Keratinocyte (primary cell): ENCODE data around the gene ENPP1. TPM values are rescaled to one million over a fixed set of nuclear protein-coding genes. Genes with fewer than 3 reads are reported as not detected.

Experiments
- DNase-seq: peaks from one replicate; pipeline ENCODE4 v3.0.0-alpha.2; 2011; ENCODE audit warnings: low read depth, missing footprints, low spot score
- FAIRE-seq: peaks from 2 replicates; lab custom pipeline; 2011; peaks lifted over from hg19 to GRCh38; lab: Jason Lieb, UNC
- H2AFZ ChIP-seq: 2 replicates; pipeline ENCODE4 v1.6.0; 2012; ENCODE audit warnings: low read length, control low read depth, inconsistent platforms; ENCODE audit not compliant: control insufficient read depth
- H3K27ac ChIP-seq: 2 replicates; pipeline ENCODE4 v1.5.1; 2011; ENCODE audit warnings: low read length; ENCODE audit not compliant: control insufficient read depth, insufficient read depth
- H3K27me3 ChIP-seq: 3 replicates; pipeline ENCODE4 v1.6.0; 2011; ENCODE audit warnings: low read length; ENCODE audit not compliant: control insufficient read depth, insufficient read depth; ENCODE audit errors: extremely low read depth
- H3K36me3 ChIP-seq, 2 experiments: 2 replicates in 1 of 2; 3 replicates in 1 of 2; pipeline ENCODE4 v1.5.1; 2011; ENCODE audit warnings: low read length in 2 of 2, mild to moderate bottlenecking in 1 of 2; ENCODE audit not compliant: control insufficient read depth in 2 of 2, insufficient read depth in 2 of 2; ENCODE audit errors: extremely low read depth in 1 of 2
- H3K4me1 ChIP-seq: 3 replicates; pipeline ENCODE4 v1.5.1; 2011; ENCODE audit warnings: low read length; ENCODE audit not compliant: control insufficient read depth, insufficient read depth; ENCODE audit errors: extremely low read depth
- H3K4me2 ChIP-seq: 3 replicates; pipeline ENCODE4 v1.6.0; 2011; ENCODE audit warnings: low read depth, low read length; ENCODE audit not compliant: control insufficient read depth, insufficient read depth; ENCODE audit errors: extremely low read depth
- H3K4me3 ChIP-seq, 3 experiments: fragments of 200-600 bp in 1 of 3; sonication (generic) in 1 of 3; 2 replicates in 2 of 3; 3 replicates in 1 of 3; pipeline ENCODE4 v1.5.1; 2011 to 2016; ENCODE audit warnings: low read length in 3 of 3, mild to moderate bottlenecking in 3 of 3, control low read depth in 2 of 3, inconsistent platforms in 1 of 3, low read depth in 1 of 3, mixed read lengths in 1 of 3, mixed run types in 1 of 3, moderate library complexity in 1 of 3; ENCODE audit not compliant: control insufficient read depth in 2 of 3, insufficient read depth in 2 of 3; ENCODE audit errors: extremely low read depth in 1 of 3
- H3K79me2 ChIP-seq: 2 replicates; pipeline ENCODE4 v1.6.0; 2012; ENCODE audit warnings: low read length; ENCODE audit not compliant: control insufficient read depth, insufficient read depth
- H3K9ac ChIP-seq: 3 replicates; pipeline ENCODE4 v1.6.0; 2011; ENCODE audit warnings: low read length; ENCODE audit not compliant: control insufficient read depth, insufficient read depth; ENCODE audit errors: extremely low read depth
- H3K9me1 ChIP-seq: 3 replicates; pipeline ENCODE4 v1.6.0; 2011; ENCODE audit warnings: low read length; ENCODE audit not compliant: control insufficient read depth, insufficient read depth; ENCODE audit errors: extremely low read depth
- H3K9me3 ChIP-seq: 2 replicates; pipeline ENCODE4 v1.5.1; 2012; ENCODE audit warnings: low read depth, low read length; ENCODE audit not compliant: control insufficient read depth
- H4K20me1 ChIP-seq: 3 replicates; pipeline ENCODE4 v1.6.0; 2011; ENCODE audit warnings: low read length; ENCODE audit not compliant: control insufficient read depth, insufficient read depth; ENCODE audit errors: extremely low read depth
- EZH2 ChIP-seq: IDR thresholded peaks from one replicate; pipeline ENCODE4 v1.6.1; 2012; ENCODE audit warnings: inconsistent platforms, mild to moderate bottlenecking, low read length, moderate library complexity
- dilution Hi-C: fragments of 300-500 bp; cut with MboI; formaldehyde crosslinking; loops from one replicate; pipeline ENCODE4 v1.7.0; 2020; ENCODE audit warnings: low sequenced_read_pairs; ENCODE audit not compliant: extremely low pct_ligation_motif_present
- polyA plus RNA-seq, 5 experiments: library from polyadenylated mRNA; depleted of rRNA in 3 of 5; stranded (reverse) in 3 of 5; stranded (forward) in 1 of 5; unstranded in 1 of 5; fragments of >200 nt; gene quantifications; 1 replicate in 1 of 5; 2 replicates in 3 of 5; 3 replicates in 1 of 5; pipeline versions ENCODE4 v1.2.1 to v1.2.3, GENCODE V29; 2011 to 2012; ENCODE audit warnings: missing spikeins in 2 of 5, low read depth in 1 of 5, low replicate concordance in 1 of 5
- TF ChIP-seq, protein P1 (sequence below), 3 experiments: IDR thresholded peaks in 1 of 3; conservative IDR thresholded peaks in 1 of 3; optimal IDR thresholded peaks in 1 of 3; 2 replicates in 2 of 3; 3 replicates in 1 of 3; pipeline versions ENCODE3 to v1.5.1; 2011; ENCODE audit warnings: low read length in 3 of 3, mild to moderate bottlenecking in 3 of 3, moderate library complexity in 2 of 3, control low read depth in 1 of 3, inconsistent platforms in 1 of 3; ENCODE audit not compliant: insufficient read depth in 2 of 3; ENCODE audit errors: extremely low read depth in 1 of 3

The ENPP1 gene
- polyA plus RNA-seq, 1 donor (not counting 4 experiments of a cell fraction or from before 2014, with no cell fraction given) = 0.34 TPM

DNA sequence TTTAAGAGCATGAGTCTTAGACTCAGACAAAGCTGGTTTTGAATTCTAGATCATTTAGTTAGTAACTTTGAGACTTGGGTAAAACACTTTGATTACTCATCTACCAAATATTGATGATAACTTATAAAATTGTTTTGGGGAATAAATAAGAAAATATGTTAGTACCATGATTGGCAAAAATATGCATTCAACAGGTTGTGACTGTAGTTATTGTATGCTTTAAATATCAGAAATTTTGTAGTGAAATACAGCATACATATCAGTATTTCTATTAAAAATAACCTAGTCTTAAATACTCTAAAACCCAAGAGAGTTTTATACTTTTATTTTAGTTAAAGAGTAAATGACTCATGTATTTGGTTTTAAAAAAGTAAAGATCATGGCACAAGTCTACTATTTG lies 68.7 kb downstream of the ENPP1 start:
- dilution Hi-C loops = no loop called here
- FAIRE-seq = no peak
- no peak for DNase-seq

DNA sequence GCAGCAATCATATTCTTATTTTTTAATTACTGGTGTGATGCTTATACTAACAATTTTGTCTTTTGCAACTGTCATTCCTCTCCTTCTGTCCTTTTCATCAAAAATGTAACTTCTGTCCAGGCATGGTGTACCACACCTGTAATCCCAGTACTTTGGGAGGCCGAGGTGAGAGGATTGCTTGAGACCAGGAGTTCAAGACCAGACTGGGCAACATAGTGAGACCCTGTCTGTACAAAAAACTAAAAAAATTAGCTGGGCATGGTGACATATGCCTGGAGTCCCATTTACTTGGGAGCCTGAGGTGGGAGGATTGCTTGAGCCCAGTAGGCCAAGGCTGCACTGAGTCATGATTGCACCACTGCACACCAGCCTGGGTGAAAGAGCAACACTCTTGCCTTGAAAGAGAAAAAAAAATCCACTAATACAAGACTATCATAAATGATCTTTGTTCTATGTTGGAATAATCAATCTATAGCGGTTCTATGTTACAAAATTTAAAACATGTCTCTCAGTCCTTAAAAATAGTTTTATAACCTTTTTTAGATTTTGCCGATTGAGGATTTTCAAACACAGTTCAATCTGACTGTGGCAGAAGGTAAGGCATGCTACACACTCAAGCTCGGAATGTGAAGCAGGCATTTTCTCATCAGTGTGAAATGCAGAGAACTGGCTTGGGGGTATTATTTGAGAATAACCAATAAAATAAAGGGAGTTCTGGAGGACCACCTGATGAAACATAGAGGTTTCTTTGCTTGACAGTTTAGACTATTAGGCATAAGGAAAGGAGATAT lies 70.4 kb downstream of the ENPP1 start:
- H3K79me2 ChIP-seq = no peaks in the 10 kb centered on the region
- no peak overlapping the region for H3K4me2 ChIP-seq
- no peaks in the 10 kb centered on the region for H3K36me3 ChIP-seq
- no peaks in the 10 kb centered on the region for H3K27me3 ChIP-seq
- no peaks in the 10 kb centered on the region for H3K9me3 ChIP-seq
- TF ChIP-seq EZH2 = no peak
- TF ChIP-seq, protein P1, sequence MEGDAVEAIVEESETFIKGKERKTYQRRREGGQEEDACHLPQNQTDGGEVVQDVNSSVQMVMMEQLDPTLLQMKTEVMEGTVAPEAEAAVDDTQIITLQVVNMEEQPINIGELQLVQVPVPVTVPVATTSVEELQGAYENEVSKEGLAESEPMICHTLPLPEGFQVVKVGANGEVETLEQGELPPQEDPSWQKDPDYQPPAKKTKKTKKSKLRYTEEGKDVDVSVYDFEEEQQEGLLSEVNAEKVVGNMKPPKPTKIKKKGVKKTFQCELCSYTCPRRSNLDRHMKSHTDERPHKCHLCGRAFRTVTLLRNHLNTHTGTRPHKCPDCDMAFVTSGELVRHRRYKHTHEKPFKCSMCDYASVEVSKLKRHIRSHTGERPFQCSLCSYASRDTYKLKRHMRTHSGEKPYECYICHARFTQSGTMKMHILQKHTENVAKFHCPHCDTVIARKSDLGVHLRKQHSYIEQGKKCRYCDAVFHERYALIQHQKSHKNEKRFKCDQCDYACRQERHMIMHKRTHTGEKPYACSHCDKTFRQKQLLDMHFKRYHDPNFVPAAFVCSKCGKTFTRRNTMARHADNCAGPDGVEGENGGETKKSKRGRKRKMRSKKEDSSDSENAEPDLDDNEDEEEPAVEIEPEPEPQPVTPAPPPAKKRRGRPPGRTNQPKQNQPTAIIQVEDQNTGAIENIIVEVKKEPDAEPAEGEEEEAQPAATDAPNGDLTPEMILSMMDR (optimal IDR thresholded peaks at IDR 0.05 in 1 of 3, IDR thresholded peaks at IDR 0.05 in 1 of 3, conservative IDR thresholded peaks at IDR 0.05 in 1 of 3; ENCODE audit: extremely low read depth in 1 of 3, insufficient read depth in 2 of 3, low read length in 3 of 3) = no peak
- DNase-seq (no peak), FAIRE-seq (no peak)
- dilution Hi-C loops = no loop called here
- no peaks in the 10 kb centered on the region for H4K20me1 ChIP-seq
- H3K9ac ChIP-seq = no peak overlapping the region
- no peak overlapping the region for H3K27ac ChIP-seq
- no peaks in the 10 kb centered on the region for H3K9me1 ChIP-seq
- H3K4me1 ChIP-seq = no peaks in the 10 kb centered on the region
- no peak overlapping the region for H2AFZ ChIP-seq
- no peak overlapping the region for H3K4me3 ChIP-seq

More for the DNA sequence above, 68.7 kb downstream of the ENPP1 start:
- H3K27ac ChIP-seq = no peak overlapping the region
- H3K79me2 ChIP-seq = no peaks in the 10 kb centered on the region
- H3K9ac ChIP-seq = no peak overlapping the region
- H3K9me3 ChIP-seq = no peaks in the 10 kb centered on the region
- H4K20me1 ChIP-seq = no peaks in the 10 kb centered on the region
- no peaks in the 10 kb centered on the region for H3K4me1 ChIP-seq
- no peaks in the 10 kb centered on the region for H3K27me3 ChIP-seq
- no peaks in the 10 kb centered on the region for H3K9me1 ChIP-seq
- no peak overlapping the region for H2AFZ ChIP-seq
- TF ChIP-seq, protein P1 (optimal IDR thresholded peaks at IDR 0.05 in 1 of 3, IDR thresholded peaks at IDR 0.05 in 1 of 3, conservative IDR thresholded peaks at IDR 0.05 in 1 of 3; ENCODE audit: extremely low read depth in 1 of 3, insufficient read depth in 2 of 3, low read length in 3 of 3) = no peak
- no peak for TF ChIP-seq EZH2
- no peaks in the 10 kb centered on the region for H3K36me3 ChIP-seq
- H3K4me3 ChIP-seq = no peak overlapping the region
- no peak overlapping the region for H3K4me2 ChIP-seq
